Fibroblast of skin of abdomen (primary cell): ENCODE results near the gene SLC35F1.
A peak's percentile ranks its signal among the peaks of the same experiment; 100 is the strongest.

Experiments used
- DNase-seq: peaks from one replicate; pipeline ENCODE4 v3.0.0-alpha.2; 2013

SLC35F1 gene

GRCh38 chr6:118284736-118285360 lies 377.8 kb downstream of the SLC35F1 start:
- peak; percentile 24 for DNase-seq

GRCh38 chr6:118285791-118286190 lies 378.7 kb downstream of the SLC35F1 start:
- no peak for DNase-seq

GRCh38 chr6:118288355-118289124 lies 381.5 kb downstream of the SLC35F1 start:
- peak; percentile 25 for DNase-seq

- DNase-seq: peak; percentile 10
These were observed 385.5 kb downstream of the SLC35F1 start for GRCh38 chr6:118292558-118292957.

- no peak for DNase-seq
These were observed 387.8 kb downstream of the SLC35F1 start for GRCh38 chr6:118294906-118295305.

- DNase-seq: no peak
These were observed 388.3 kb downstream of the SLC35F1 start for GRCh38 chr6:118295336-118295735.

- DNase-seq: no peak
These were observed 389.3 kb downstream of the SLC35F1 start for GRCh38 chr6:118296129-118296901.

- DNase-seq: no peak
These were observed 390.8 kb downstream of the SLC35F1 start for GRCh38 chr6:118297821-118298220.

- DNase-seq: peak; percentile 16
These were observed 391.7 kb downstream of the SLC35F1 start for GRCh38 chr6:118298476-118299427.

- DNase-seq: no peak
These were observed 392.4 kb downstream of the SLC35F1 start for GRCh38 chr6:118299457-118299856.

GRCh38 chr6:118304321-118304720 lies 397.3 kb downstream of the SLC35F1 start:
- DNase-seq: no peak

- no peak for DNase-seq
These were observed 398.0 kb downstream of the SLC35F1 start for GRCh38 chr6:118305081-118305480.

- DNase-seq: no peak
These were observed 399.6 kb downstream of the SLC35F1 start for GRCh38 chr6:118306392-118307238.

- DNase-seq: no peak
These were observed 400.5 kb downstream of the SLC35F1 start for GRCh38 chr6:118307581-118307980.

- DNase-seq: no peak
These were observed 402.5 kb downstream of the SLC35F1 start for GRCh38 chr6:118309337-118310093.

- DNase-seq: no peak
These were observed 406.1 kb downstream of the SLC35F1 start for GRCh38 chr6:118313208-118313607.

GRCh38 chr6:118313762-118314161 lies 406.7 kb downstream of the SLC35F1 start:
- DNase-seq: no peak

- no peak for DNase-seq
These were observed 409.8 kb downstream of the SLC35F1 start for GRCh38 chr6:118316796-118317384.

GRCh38 chr6:118317581-118318563 lies 410.8 kb downstream of the SLC35F1 start:
- no peak for DNase-seq
